Nephron (organoid): ENCODE measurements around the gene GSG1L.

ENCODE experiments used
- H3K27ac Mint-ChIP-seq, 3 experiments: 2 replicates each; pipeline ENCODE4 v1.8.0; 2020; ENCODE audit warnings: mixed read lengths in 3 of 3, mild to moderate bottlenecking in 2 of 3, moderate library complexity in 1 of 3
- H3K27me3 Mint-ChIP-seq: 2 replicates; pipeline ENCODE4 v1.8.0; 2021; ENCODE audit warnings: low read depth, mild to moderate bottlenecking, moderate library complexity, mixed read lengths
- H3K36me3 Mint-ChIP-seq: 2 replicates; pipeline ENCODE4 v1.8.0; 2020; ENCODE audit warnings: low read depth, mixed read lengths
- H3K4me1 Mint-ChIP-seq: 2 replicates; pipeline ENCODE4 v1.8.0; 2020; ENCODE audit warnings: mixed read lengths
- H3K4me3 Mint-ChIP-seq, 3 experiments: 2 replicates each; pipeline ENCODE4 v1.8.0; 2020; ENCODE audit warnings: mild to moderate bottlenecking in 3 of 3, mixed read lengths in 3 of 3, moderate library complexity in 2 of 3
- H3K9me3 Mint-ChIP-seq: 2 replicates; pipeline ENCODE4 v1.8.0; 2020; ENCODE audit warnings: mixed read lengths
- CTCF ChIP-seq, 3 experiments: fragments of 200-600 bp; sonication (generic); IDR thresholded peaks; one replicate each; pipeline ENCODE4 v1.5.0; 2021; ENCODE audit warnings: antibody characterized with exemption in 3 of 3; ENCODE audit not compliant: unreplicated experiment in 3 of 3

The GSG1L gene

DNA sequence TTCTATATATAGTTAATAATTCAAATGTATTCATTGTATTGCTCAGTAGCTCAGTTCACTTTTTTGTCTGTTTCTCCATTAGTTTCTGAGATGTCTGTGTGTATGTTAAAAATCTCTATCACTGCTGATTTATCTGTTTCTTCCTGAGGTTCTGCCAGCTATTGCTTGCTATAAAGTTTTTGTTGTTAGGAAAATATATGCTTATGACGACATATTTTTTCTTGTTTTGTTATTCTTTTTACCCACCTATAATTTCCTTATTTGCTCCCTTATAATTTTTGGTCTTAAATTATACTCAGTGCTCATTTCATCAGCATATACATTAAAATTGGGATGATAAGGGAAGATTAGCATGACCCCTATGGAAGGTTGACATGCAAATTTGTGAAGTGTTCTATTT is 200.6 kb downstream of the GSG1L start:
- Mint-ChIP-seq H3K27me3 (peaks cover 10% of the 10 kb centered on the region), H3K36me3 (no peaks in the 10 kb centered on the region), H3K27ac (no peak overlapping the region), H3K9me3 (peaks cover 38% of the 10 kb centered on the region), H3K4me3 (no peak overlapping the region), H3K4me1 (no peaks in the 10 kb centered on the region)
- no peak for TF ChIP-seq CTCF (IDR thresholded peaks at IDR 0.05; ENCODE audit: unreplicated experiment in 3 of 3)

- peaks cover 25% of the 10 kb centered on the region for H3K9me3 Mint-ChIP-seq
- TF ChIP-seq CTCF (IDR thresholded peaks at IDR 0.05; ENCODE audit: unreplicated experiment in 3 of 3) = no peak
These were observed 203.4 kb downstream of the GSG1L start for GRCh38 chr16:27860091-27860490.

GRCh38 chr16:27859020-27859419 is 204.5 kb downstream of the GSG1L start:
- Mint-ChIP-seq H3K4me1 (no peaks in the 10 kb centered on the region), H3K4me3 (no peak overlapping the region), H3K9me3 (peaks cover 18% of the 10 kb centered on the region), H3K36me3 (no peaks in the 10 kb centered on the region), H3K27ac (no peak overlapping the region), H3K27me3 (peaks cover 6% of the 10 kb centered on the region)
- no peak for TF ChIP-seq CTCF (IDR thresholded peaks at IDR 0.05; ENCODE audit: unreplicated experiment in 3 of 3)

More at GRCh38 chr16:27860091-27860490, 203.4 kb downstream of the GSG1L start:
- H3K36me3 Mint-ChIP-seq = no peaks in the 10 kb centered on the region
- H3K27me3 Mint-ChIP-seq = peaks cover 10% of the 10 kb centered on the region
- no peak overlapping the region for H3K27ac Mint-ChIP-seq
- H3K4me1 Mint-ChIP-seq = no peaks in the 10 kb centered on the region
- H3K4me3 Mint-ChIP-seq = no peak overlapping the region

DNA sequence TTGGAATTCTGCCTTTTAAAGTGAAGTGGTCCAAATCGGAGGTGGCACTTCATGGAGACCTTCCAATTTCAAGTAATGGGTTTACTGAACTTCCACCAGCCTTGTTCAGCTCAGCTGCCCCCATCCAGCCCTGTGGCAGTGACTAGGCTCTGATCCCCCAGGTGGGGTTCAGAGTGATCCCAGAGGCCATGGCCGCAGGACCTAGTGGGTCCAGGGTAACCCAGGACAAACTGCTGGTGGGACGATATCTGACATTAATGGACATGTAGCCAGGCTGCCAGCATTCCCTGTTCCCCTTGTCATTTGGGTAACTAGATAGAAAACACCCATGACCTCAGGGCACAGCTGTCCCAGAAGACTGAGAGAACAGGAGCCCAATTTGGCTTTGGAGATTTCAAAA is 209.9 kb downstream of the GSG1L start:
- peaks cover 10% of the 10 kb centered on the region for H3K27me3 Mint-ChIP-seq

DNA sequence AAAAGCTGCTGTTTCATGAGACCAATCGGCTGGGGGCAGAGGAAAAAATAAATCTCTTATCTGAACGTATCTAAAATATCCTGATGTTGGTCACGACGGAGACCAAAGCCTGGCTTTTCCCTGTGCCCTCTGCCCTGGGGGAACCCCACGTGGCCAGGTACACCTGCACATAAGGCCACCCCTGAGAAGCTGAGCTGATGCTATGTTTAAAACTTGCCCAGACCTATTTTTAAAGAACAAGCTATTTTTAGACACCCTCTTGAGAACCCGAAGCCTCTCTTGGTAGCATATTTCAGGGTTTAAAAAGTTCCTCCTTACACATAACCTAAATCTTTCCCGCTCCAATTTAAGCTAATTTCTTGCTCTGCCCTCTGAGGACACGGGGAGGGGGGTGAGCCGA is 210.4 kb downstream of the GSG1L start:
- no peak overlapping the region for H3K27ac Mint-ChIP-seq
- no peak for TF ChIP-seq CTCF (IDR thresholded peaks at IDR 0.05; ENCODE audit: unreplicated experiment in 3 of 3)
- H3K27me3 Mint-ChIP-seq = peaks cover 10% of the 10 kb centered on the region
- H3K4me1 Mint-ChIP-seq = peaks cover 13% of the 10 kb centered on the region
- H3K36me3 Mint-ChIP-seq = no peaks in the 10 kb centered on the region
- H3K4me3 Mint-ChIP-seq = no peak overlapping the region
- peaks cover 2% of the 10 kb centered on the region for H3K9me3 Mint-ChIP-seq

More for the DNA sequence above, 209.9 kb downstream of the GSG1L start:
- Mint-ChIP-seq H3K4me1 (peaks cover 13% of the 10 kb centered on the region), H3K4me3 (no peak overlapping the region), H3K27ac (no peak overlapping the region), H3K36me3 (no peaks in the 10 kb centered on the region), H3K9me3 (peaks cover 2% of the 10 kb centered on the region)
- no peak for TF ChIP-seq CTCF (IDR thresholded peaks at IDR 0.05; ENCODE audit: unreplicated experiment in 3 of 3)

- TF ChIP-seq CTCF (IDR thresholded peaks at IDR 0.05; ENCODE audit: unreplicated experiment in 3 of 3) = no peak
- H3K9me3 Mint-ChIP-seq = peaks cover 2% of the 10 kb centered on the region
- H3K4me1 Mint-ChIP-seq = peaks cover 13% of the 10 kb centered on the region
- H3K36me3 Mint-ChIP-seq = no peaks in the 10 kb centered on the region
- peaks cover 10% of the 10 kb centered on the region for H3K27me3 Mint-ChIP-seq
- H3K27ac Mint-ChIP-seq = no peak overlapping the region
- no peak overlapping the region for H3K4me3 Mint-ChIP-seq
These were observed 210.8 kb downstream of the GSG1L start for GRCh38 chr16:27852681-27853080.
